ENCODE data around the gene BAIAP2. TPM values are rescaled to one million over a fixed set of nuclear protein-coding genes. Genes with fewer than 3 reads are reported as not detected.

Gene BAIAP2
- polyA plus RNA-seq, 1 donor from 2014 or later: 17.5 TPM

DNA sequence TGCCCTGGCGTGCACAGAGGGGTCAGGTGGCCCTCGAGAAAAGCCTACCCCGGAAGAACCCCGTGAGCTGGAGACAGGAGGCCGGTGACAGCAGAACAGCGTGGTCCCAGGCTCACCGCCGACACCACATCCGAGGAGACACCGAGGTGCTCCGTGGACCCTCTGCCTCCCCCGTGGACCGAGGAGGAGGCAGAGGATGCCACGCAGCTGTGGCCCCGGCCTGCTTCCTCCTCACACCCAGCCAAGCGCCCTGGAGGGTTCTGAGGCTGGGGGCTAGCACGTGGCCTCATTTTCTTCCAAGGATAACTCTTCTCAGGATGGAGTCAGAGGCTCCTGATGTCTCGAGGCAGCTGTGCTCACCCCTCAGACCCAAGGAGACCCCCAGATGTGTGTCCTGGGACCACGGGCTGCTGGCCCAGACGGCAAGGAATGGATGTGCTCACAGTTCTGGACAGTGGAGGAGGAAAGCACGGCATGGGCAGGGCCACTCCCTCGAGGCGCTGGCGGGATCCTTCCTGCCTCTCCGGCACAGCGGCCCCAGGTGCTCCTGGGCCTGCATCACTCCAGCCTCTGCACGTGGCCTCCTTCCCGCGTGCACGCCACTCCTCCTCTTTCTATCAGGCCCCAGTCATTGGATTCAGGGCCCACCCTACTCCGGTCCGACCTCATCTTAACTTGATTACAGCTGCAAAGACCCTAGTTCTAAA, 125.9 kb downstream of the BAIAP2 start:
- no peak overlapping the region for H3K27ac ChIP-seq (ENCODE audit: low read length)
- no peak overlapping the region for H3K4me3 ChIP-seq (ENCODE audit: low read length)
- no peaks in the 10 kb centered on the region for H3F3A ChIP-seq (ENCODE audit: insufficient read depth, low read length, poor library complexity, severe bottlenecking)
- no peaks in the 10 kb centered on the region for H3K36me3 ChIP-seq (ENCODE audit: insufficient read depth, low read length)
- no peaks in the 10 kb centered on the region for H3K27me3 ChIP-seq (ENCODE audit: insufficient read depth, low read depth, low read length)
- no peak overlapping the region for H3K9ac ChIP-seq (ENCODE audit: low read length)
- no peak for TF ChIP-seq SMC3 (conservative IDR thresholded peaks at IDR 0.05; ENCODE audit: poor library complexity)
- TF ChIP-seq TAF1 (IDR thresholded peaks at IDR 0.05; ENCODE audit: low read depth): no peak
- no peak for TF ChIP-seq POLR2AphosphoS5 (IDR thresholded peaks at IDR 0.05)
- TF ChIP-seq MXI1 (conservative IDR thresholded peaks at IDR 0.05; ENCODE audit: poor library complexity, severe bottlenecking): no peak
- TF ChIP-seq, protein P1, sequence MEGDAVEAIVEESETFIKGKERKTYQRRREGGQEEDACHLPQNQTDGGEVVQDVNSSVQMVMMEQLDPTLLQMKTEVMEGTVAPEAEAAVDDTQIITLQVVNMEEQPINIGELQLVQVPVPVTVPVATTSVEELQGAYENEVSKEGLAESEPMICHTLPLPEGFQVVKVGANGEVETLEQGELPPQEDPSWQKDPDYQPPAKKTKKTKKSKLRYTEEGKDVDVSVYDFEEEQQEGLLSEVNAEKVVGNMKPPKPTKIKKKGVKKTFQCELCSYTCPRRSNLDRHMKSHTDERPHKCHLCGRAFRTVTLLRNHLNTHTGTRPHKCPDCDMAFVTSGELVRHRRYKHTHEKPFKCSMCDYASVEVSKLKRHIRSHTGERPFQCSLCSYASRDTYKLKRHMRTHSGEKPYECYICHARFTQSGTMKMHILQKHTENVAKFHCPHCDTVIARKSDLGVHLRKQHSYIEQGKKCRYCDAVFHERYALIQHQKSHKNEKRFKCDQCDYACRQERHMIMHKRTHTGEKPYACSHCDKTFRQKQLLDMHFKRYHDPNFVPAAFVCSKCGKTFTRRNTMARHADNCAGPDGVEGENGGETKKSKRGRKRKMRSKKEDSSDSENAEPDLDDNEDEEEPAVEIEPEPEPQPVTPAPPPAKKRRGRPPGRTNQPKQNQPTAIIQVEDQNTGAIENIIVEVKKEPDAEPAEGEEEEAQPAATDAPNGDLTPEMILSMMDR (IDR thresholded peaks at IDR 0.05; ENCODE audit: poor library complexity, severe bottlenecking): no peak
- TF ChIP-seq EP300 (conservative IDR thresholded peaks at IDR 0.05; ENCODE audit: poor library complexity, severe bottlenecking): no peak
- no peak for TF ChIP-seq EZH2 (IDR thresholded peaks at IDR 0.05; ENCODE audit: borderline replicate concordance, insufficient read depth, low read length, poor library complexity, severe bottlenecking)
- no peaks in the 10 kb centered on the region for H4K20me1 ChIP-seq (ENCODE audit: insufficient read depth)
- no peak overlapping the region for H2AFZ ChIP-seq (ENCODE audit: low read depth, low read length)
- H3K4me2 ChIP-seq (ENCODE audit: low read length): no peak overlapping the region
- H3K9me3 ChIP-seq (ENCODE audit: low read length): no peaks in the 10 kb centered on the region
- H3K79me2 ChIP-seq (replicated peaks; ENCODE audit: insufficient read depth, low read length): no peaks in the 10 kb centered on the region
- no peaks in the 10 kb centered on the region for H3K9me2 ChIP-seq (ENCODE audit: insufficient read depth, low read length)

DNA sequence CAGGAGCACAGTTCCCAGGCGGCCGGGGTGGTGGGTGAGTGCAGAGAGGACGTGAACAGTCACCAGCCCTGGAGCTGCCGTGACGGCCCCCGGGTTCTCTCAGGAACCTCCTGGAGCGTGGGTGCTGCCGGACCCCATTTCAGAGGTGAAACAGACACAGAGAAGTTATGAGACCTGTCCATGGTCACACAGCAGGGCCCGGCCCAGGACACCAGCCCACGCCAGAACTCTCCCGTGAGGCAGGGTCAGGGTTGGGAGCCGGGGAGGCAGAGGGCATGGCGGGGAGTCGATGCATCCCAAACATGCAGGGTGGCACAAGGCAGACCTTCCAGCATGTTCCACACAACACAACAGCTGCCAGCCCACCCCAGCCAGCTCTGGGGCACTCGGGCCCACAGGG, 126.6 kb downstream of the BAIAP2 start:
- Histone ChIP-seq H3F3A (ENCODE audit: insufficient read depth, low read length, poor library complexity, severe bottlenecking) (no peaks in the 10 kb centered on the region), H3K36me3 (ENCODE audit: insufficient read depth, low read length) (no peaks in the 10 kb centered on the region), H2AFZ (ENCODE audit: low read depth, low read length) (no peak overlapping the region), H3K9me2 (ENCODE audit: insufficient read depth, low read length) (no peaks in the 10 kb centered on the region), H3K79me2 (replicated peaks; ENCODE audit: insufficient read depth, low read length) (no peaks in the 10 kb centered on the region), H3K4me3 (ENCODE audit: low read length) (no peak overlapping the region), H3K9ac (ENCODE audit: low read length) (no peak overlapping the region), H3K9me3 (ENCODE audit: low read length) (no peaks in the 10 kb centered on the region), H4K20me1 (ENCODE audit: insufficient read depth) (no peaks in the 10 kb centered on the region), H3K27me3 (ENCODE audit: insufficient read depth, low read depth, low read length) (no peaks in the 10 kb centered on the region), H3K27ac (ENCODE audit: low read length) (no peak overlapping the region), H3K4me2 (ENCODE audit: low read length) (no peak overlapping the region)
- TF ChIP-seq RAD21 (conservative IDR thresholded peaks at IDR 0.05): no peak
- no peak for TF ChIP-seq EP300 (conservative IDR thresholded peaks at IDR 0.05; ENCODE audit: poor library complexity, severe bottlenecking)
- TF ChIP-seq EZH2 (IDR thresholded peaks at IDR 0.05; ENCODE audit: borderline replicate concordance, insufficient read depth, low read length, poor library complexity, severe bottlenecking): no peak
- no peak for TF ChIP-seq MXI1 (conservative IDR thresholded peaks at IDR 0.05; ENCODE audit: poor library complexity, severe bottlenecking)
- no peak for TF ChIP-seq SMC3 (conservative IDR thresholded peaks at IDR 0.05; ENCODE audit: poor library complexity)
- TF ChIP-seq POLR2AphosphoS5 (IDR thresholded peaks at IDR 0.05): no peak
- TF ChIP-seq, protein P1 (IDR thresholded peaks at IDR 0.05; ENCODE audit: poor library complexity, severe bottlenecking): no peak
- TF ChIP-seq TAF1 (IDR thresholded peaks at IDR 0.05; ENCODE audit: low read depth): no peak
- TF ChIP-seq, protein P2, sequence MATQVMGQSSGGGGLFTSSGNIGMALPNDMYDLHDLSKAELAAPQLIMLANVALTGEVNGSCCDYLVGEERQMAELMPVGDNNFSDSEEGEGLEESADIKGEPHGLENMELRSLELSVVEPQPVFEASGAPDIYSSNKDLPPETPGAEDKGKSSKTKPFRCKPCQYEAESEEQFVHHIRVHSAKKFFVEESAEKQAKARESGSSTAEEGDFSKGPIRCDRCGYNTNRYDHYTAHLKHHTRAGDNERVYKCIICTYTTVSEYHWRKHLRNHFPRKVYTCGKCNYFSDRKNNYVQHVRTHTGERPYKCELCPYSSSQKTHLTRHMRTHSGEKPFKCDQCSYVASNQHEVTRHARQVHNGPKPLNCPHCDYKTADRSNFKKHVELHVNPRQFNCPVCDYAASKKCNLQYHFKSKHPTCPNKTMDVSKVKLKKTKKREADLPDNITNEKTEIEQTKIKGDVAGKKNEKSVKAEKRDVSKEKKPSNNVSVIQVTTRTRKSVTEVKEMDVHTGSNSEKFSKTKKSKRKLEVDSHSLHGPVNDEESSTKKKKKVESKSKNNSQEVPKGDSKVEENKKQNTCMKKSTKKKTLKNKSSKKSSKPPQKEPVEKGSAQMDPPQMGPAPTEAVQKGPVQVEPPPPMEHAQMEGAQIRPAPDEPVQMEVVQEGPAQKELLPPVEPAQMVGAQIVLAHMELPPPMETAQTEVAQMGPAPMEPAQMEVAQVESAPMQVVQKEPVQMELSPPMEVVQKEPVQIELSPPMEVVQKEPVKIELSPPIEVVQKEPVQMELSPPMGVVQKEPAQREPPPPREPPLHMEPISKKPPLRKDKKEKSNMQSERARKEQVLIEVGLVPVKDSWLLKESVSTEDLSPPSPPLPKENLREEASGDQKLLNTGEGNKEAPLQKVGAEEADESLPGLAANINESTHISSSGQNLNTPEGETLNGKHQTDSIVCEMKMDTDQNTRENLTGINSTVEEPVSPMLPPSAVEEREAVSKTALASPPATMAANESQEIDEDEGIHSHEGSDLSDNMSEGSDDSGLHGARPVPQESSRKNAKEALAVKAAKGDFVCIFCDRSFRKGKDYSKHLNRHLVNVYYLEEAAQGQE (IDR thresholded peaks at IDR 0.05; ENCODE audit: borderline replicate concordance): no peak
